HG03280 (cell line): Measurements from ENCODE around the gene CACNG3.
"Not testable (repeated sequence)": the region's sequence is repeated elsewhere in the genome, so short reads cannot be mapped to it uniquely, and the experiment has no call there.

Experiments
- ATAC-seq: cut with Tn5 transposase; IDR thresholded peaks from one replicate; pipeline ENCODE4 v1.9.1; 2021; ENCODE audit warnings: mild to moderate bottlenecking, moderate library complexity; ENCODE audit not compliant: unreplicated experiment

Gene CACNG3

DNA sequence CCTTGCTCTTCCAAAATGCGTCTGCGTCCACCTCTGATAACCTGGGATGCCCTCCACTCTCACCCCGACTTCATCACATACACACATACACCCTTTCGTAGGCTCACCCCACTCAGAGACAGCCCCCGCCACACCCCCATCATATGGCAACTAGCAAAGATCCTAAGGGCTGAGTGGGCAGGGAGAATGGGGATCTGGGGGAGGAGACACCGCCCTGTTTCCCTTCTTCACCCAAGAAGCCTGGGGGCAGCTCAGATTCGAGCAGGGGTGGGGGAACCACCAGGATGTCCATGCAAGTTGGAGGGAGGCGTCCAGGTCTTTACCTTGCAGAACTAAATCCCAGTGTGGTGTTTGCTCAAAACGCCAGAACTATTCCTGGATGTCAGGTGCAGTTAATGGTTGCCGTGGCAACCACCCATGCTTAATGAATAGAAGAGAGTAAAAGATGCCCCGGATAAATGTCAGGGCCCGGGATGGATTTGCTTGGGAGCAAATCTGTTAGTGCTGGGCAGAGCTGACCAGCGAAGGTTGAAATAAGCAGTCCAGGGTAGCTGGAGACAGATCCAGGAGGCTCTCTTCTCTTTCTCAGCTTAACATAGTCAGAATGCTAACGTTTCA, 72.8 kb downstream of the CACNG3 start:
- no peak for ATAC-seq

DNA sequence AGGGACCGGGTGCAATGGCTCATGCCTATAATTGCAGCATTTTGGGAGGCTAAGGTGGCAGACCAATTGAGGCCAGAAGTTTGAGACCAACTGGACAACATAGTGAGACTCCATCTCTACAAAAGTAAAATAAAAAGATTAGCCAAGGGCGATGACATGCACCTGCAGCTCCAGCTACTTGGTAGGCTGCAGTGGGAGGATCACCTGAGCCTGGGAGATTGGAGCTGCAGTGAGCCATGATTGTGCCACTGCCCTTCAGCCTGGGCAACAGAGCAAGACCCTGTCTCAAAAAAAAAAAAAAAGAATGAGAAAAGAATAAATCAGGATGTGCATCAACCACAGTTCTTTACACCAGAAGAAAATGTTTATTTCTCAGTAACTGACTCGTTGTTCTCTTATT, 76.0 kb downstream of the CACNG3 start:
- ATAC-seq: no peak

DNA sequence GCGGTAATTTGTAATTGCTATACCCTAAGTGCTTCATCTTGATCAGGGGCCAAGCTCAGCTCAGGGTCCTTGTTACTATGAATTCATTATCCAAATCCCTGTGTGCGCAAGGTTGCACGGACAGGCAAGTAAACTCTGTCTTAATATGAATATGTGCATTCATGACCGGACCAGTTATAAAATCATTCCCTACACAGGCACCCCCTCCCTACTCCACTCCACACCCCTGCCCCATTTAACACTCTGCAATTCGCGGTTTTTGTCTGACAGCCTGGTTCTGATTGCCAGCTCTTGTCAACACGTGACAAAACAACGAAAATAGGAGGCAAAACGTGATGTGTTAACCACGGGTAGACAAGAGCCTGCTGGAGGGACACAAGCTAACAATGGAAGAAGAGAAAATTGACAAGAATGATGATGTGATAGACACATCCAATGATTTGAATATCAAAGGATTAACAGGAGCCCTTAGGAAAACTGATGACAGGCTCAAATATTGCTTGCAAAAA, 76.5 kb downstream of the CACNG3 start:
- ATAC-seq: no peak

DNA sequence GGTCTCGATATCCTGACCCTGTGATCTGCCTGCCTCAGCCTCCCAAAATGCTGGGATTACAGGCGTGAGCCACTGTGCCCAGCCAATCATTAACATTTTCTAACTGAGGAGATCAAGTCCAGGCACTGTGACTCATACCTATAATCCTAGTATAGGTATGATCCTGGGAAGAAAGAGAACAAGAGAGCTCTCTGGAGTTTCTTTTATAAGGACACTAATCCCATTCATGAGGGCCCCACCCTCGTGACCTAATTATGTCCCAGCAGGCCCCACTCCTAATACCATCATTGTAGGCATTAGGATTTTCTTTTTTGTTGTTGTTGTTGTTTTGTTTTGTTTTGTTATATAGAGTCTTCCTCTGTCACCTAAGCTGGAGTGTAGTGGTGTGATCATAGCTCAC, 80.4 kb downstream of the CACNG3 start:
- ATAC-seq: no peak

DNA sequence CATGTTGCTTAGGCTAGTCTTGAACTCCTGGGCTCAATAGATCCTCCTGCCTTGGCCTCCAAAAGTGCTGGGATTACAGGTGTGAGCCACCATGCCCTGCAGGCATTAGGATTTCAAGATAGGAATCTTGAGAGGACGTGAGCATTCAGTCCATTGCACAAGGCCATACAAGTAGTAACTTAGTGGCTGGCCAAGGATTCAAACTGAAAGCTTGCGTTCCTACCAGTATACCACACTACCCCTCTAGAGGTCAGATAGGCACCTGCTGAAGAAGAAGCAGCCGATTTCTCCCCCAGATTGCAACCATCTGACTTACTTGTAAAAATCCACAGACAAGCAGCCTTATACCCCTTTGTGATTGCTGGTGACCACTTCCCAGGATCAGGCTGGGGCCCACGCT, 80.9 kb downstream of the CACNG3 start:
- ATAC-seq: no peak

DNA sequence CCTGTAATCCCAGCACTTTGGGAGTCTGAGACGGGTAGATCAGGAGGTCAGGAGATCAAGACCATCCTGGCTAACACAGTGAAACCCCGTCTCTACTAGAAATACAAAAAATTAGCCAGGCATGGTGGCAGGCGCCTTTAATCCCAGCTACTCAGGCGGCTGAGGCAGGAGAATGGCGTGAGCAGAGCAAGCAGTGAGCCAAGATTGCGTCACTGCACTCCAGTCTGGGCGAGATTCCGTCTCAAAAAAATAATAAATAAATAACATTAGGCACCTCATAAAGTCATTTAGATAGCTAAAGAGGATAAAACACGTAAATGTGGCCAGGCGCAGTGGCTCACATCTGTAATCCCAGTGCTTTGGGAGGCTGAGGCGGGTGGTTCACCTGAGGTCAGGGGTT, 87.7 kb downstream of the CACNG3 start:
- ATAC-seq: not testable (repeated sequence)

DNA sequence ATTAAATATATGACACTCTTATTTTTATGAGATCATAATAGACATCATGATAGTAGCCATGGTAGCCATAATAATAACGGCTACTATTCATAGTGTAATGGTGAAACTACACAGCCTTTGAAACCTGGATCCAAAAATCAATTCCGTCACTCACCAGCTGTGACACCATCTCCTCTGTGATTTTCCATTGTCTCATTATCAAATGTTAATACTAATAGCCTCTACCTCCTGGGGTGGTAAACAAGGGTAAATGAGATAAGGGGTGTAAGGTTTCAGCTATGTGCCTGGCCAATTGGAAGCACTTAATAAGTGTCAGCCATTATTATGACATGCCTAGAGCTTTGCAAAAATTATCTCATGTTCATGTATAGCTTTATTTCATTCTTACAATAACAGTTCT, 88.6 kb downstream of the CACNG3 start:
- ATAC-seq: no peak

DNA sequence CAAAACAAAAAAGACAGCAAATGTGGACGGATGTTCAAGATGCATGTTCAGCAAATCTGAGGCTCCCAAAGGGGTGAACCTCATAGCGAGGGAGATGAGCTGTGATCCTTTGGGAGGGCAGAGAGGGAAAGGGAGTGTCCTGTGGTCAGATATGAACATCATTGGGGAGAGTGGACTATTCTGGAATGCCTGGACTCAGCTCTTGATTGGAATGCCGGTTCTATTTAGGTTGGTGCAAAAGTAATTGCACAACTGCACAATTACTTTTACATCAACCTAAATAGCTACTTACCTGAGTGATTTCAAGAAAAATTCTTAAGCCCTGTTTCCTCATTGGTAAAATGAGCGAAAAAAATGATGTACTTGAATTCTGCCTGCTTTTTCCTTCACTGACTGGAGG, 89.6 kb downstream of the CACNG3 start:
- ATAC-seq: no peak

DNA sequence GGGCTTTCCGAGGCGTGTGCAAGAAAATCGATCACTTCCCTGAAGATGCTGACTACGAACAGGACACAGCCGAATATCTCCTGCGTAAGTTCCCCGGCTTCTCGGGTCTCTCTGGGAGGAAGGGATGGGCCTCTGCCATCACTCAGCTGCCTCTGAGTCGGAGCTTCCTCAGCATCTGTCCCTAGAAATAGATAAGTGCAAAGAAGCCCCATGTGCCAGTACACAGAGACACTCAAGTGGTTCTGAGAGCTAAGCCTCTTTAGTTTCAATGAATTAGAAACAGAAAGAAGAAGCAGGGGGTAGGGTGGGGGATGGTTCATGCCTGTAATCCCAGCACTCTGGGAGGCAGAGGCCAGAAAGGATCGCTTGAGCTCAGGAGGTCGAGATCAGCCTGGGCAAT, 90.6 kb downstream of the CACNG3 start:
- ATAC-seq: no peak

DNA sequence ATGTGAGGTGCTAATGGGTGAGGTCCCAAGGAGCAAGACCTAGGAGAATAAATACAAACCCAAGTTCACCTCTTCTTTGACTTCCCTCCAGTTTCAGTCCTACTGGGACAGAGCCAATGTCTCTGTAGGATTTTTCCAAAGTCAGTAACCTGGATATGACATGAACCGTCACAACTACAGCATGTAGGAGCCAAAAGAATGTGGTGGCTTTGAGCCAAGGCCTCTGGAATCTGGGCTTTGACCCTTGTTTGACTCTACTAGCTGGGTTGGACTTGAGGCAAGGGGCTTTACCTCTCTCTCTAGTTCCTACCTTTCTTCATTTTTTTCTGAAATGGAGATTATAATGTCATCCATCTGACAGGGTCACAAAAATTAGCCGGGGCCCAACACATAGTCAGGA, 91.4 kb downstream of the CACNG3 start:
- no peak for ATAC-seq

DNA sequence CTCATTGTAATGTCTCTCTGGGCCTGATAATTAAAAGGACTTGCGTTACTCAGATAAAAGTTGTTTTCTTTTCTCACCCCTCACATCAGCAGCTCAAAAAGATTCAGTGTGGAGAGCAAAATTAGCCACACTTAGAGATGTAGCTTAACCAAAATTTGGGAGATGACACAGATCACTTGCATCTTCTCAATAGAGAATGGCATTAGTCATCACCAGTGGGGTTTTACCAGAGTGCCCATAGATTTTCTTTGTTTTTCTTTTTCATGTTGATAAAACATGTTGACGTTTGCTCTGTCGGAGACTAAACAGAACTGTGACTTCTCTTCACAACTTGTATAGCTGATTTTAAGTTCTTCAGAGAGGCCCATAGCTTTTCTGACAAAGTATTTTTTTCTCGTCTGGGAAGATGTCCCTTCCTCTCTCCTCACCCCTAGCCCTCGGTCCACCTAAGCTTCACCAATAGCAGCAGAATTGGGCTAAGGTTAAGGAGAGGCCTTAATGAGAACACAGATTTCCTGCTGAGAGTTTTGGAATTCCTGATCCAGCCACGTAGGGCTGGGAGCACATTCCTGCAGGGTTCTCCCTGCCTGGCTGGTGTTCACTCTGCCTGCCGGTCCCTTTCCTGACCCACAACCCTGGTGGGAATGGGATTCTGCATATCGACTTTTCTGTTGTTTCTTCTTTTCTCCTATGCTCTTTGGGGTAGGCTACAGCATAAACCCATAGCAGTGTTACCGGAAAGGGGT, 92.6 kb downstream of the CACNG3 start:
- ATAC-seq: no peak

DNA sequence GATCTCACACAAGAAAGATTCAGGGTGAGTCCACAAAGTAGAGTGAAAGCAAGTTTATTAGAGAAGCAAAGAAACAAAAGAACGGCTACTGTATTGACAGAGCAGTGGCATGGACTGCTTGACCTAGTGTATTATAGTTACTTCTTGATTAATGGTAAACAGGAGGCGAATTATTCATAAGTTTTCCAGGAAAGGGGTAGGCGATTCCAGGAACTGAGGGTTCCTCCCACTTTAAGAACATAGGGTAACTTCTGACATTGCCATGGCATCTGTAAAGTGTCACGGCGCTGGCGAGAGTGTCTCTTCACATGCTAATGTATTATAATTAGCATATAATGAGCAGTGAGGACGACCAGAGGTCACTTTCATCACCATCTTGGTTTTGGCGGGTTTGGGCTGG, 93.2 kb downstream of the CACNG3 start:
- no peak for ATAC-seq

DNA sequence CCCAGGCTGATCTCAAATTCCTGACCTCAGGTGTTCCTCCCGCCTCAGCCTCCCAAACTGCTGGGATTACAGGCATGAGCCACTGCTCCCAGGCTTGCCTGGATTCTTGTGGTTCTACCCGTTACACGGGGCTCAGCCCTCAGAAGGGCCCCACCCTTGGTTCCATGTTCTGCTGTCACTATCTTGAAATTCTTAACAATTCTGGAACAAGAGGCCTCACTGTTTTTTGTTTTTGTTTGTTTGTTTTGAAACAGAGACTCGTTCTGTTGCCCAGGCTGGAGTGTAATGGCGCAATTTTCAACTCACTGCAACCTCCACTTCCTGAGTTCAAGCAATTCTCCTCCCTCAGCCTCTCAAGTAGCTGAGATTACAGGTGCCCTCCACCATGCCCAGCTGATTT, 96.6 kb downstream of the CACNG3 start:
- ATAC-seq: no peak

DNA sequence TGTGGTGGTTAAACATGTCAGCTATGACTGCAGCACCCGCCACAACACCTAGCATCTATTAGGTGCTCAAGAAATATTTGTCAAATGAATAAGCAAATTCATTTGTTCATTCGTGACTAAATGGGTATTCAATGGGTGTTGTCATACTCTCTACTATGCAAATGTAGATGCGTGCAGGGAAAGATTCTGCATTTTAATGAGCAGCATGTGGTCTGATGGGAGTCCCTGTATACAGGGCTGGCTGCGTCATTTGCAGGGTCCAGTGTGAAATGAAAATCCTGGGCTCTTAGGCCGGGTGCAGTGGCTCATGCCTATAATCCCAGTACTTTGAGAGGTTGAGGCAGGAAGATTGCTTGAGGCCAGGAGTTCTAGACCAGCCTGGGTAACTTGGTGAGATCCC, 97.5 kb downstream of the CACNG3 start:
- no peak for ATAC-seq

DNA sequence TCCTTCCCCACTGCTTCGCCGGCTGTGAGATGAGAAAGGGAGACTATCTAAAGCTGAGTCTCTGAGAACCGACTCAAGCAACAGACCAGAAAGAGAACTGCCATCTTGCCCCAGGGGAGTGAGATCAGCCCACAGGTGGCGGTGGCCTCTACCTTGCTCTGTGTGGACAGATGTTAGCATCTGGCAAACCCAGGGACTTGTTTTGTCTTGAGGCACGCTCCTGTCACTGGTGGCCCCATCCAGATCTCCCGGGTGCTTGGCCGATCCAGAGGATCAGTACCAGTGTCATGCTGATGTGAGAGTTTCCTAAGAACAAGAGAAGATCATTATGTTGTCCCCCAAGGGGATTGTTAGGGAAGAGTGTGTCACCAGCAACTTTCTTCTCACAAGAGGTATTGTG, 101.4 kb downstream of the CACNG3 start:
- ATAC-seq: no peak

DNA sequence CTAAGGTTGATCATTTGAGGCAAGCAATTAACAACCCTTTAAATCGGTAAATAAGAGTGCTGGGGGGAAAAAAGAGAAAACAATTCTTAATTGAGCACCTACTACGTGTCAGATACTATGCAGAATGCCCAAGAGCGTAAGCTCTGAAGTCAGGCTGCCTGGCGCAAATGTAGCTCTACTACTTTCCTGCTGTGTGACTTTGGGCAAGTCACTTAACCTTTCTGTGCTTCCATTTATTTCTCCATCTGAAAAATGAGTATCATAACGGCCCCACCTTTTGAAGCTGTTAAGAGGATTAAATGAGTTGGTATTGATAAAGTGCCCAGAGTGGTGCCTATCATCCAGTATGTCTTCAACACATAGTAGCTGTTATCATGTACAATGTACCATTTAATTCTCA, 102.0 kb downstream of the CACNG3 start:
- no peak for ATAC-seq

DNA sequence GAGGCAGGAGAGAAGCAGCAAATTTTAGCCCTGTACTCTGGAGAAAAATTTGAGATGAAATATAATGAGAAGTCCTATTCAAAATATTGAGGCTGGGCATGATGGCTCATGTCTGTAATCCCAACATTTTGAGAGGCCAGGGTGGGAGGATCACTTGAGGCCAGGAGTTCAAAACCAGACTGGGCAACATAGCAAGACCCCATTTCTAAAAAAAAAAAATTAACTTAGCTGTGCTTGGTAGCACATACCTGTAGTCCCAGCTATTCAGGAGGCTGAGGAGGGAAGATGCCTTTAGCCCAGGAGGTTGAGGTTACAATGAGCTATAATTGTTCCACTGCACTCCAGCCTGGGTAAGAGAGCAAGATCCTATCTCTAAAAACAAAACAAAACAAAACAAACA, 103.4 kb downstream of the CACNG3 start:
- ATAC-seq: no peak

DNA sequence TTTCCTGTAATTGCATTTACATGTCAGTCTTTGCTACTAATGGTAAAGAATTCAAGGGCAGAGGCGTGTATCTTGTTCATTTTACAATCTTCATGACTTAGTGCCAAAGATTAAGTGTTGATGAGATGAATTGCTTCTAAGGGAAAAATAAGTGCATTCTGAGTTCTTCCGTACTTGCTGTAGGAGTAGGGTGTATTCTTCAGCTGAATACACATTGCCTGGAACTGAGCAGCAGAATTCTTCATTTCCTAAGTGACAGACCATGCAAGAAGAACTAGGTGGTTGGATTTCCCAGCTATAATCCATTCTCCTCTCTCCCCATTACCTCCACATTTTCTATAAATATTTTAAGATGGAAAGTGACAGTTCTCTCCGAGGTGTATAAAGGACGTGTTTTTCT, 104.8 kb downstream of the CACNG3 start:
- ATAC-seq: no peak

DNA sequence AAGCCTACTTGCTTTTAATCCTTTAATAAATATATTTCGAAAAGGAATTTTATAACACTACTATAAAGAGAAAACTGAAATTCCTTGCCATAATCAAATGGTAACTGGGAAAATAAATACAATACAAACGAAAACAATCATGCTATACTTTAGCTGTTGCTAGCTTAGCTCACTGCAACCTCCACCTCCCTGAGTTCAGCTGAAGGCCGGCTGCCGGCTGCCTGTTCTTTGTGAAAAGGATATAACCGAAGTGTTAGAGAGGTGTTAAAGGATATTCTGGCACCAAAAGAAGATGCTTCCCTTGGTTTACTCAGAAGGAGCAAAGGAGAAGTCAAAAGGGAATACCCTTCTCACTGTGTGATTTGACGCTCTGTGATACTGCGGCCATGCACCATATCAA, 108.5 kb downstream of the CACNG3 start:
- no peak for ATAC-seq

DNA sequence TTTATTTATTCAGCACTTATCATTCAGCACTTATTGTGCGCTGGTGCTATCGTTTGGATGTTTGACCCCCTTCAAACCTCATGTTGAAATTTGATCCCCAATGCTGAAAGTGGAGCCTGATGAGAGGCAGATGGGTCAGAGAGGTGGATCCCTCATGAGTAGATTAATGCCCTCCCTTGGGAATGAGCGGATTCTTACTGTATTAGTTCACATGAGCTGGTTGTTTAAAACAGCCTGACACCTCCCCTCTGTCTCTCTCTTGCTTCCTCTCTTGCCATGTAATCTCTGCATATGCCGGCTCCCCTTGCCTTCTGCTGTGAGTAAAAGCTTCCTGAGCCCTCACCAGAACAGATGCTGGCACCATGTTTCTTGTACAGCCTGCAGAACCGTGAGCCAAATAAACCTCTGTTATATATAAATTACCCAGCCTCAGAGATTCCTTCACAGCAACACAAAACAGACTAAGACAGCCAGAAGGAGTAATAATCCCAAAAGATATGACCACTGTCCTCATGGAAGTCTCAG, 111.1 kb downstream of the CACNG3 start:
- ATAC-seq: no peak

DNA sequence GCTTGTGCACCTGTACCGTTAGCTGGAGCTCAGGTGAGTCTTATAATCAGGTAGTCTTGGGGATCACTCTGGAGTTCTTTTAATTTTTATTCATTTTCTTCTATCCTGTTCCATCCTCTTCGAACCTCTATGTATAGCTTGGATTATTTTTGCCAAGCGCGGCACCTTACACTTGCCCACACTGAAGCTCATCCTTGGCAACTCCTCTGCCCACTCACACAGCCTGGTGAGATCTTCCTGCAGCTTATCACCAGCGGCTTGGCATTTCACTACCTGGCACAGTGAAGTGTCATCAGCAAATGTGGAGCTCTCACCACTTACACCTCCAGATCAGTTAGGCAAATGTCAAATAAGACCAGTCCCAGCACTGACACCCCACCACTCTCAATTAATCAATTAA, 116.7 kb downstream of the CACNG3 start:
- no peak for ATAC-seq

DNA sequence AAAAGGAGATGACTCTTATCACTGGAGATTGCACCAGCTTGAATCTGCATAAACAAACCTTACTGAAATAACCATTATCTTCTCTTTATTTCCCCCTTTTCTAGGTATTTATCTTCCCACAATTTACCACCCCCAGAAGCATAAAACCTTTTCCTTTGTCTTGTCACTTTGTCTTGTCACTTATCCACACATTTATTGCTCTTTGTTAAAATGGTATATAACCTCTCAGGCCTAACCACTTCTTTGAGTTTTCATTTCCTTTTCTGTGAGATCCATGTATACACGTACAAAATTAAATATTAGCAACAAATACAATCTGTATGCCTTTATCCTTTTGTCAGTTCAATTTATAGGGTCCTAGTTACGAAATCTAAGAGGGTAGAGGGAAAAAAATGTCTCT, 122.9 kb downstream of the CACNG3 start:
- no peak for ATAC-seq
